Endothelial cell of umbilical vein (primary cell): Measurements from ENCODE around the gene EIF2B2. TPM values are rescaled to one million over a fixed set of nuclear protein-coding genes. Genes with fewer than 3 reads are reported as not detected.

Source experiments
- BruUV-seq: library from RNA; stranded (reverse); fragments of 400-500 nt; replicated peaks from 2 replicates; lab custom pipeline; 2021; lab: Mats Ljungman, UMichigan
- CTCF ChIA-PET: fragments of 300-600, 350-600 bp; sonication (Branson Sonifier 250); formaldehyde crosslinking; loops from one replicate; lab custom pipeline; 2021; ENCODE audit warnings: antibody characterized with exemption, inconsistent platforms; lab: Charles Lee
- POLR2A ChIA-PET: fragments of 300-600, 350-600 bp; sonication (Branson Sonifier 250); formaldehyde crosslinking; loops from one replicate; lab custom pipeline; 2021; ENCODE audit warnings: antibody characterized with exemption, inconsistent platforms; lab: Charles Lee
- DNase-seq: peaks from one replicate; pipeline ENCODE4 v3.0.0-alpha.2; 2011; ENCODE audit warnings: low read depth, low spot score
- FAIRE-seq: peaks from 2 replicates; lab custom pipeline; 2011; peaks lifted over from hg19 to GRCh38; lab: Jason Lieb, UNC
- H2AFZ ChIP-seq: 2 replicates; pipeline ENCODE4 v1.6.0; 2012; ENCODE audit warnings: low read depth, low read length, control low read depth, inconsistent platforms
- H3K27ac ChIP-seq: 2 replicates; pipeline ENCODE4 v1.5.1; 2011; ENCODE audit warnings: low read depth, mild to moderate bottlenecking, control low read depth, low read length, moderate library complexity; ENCODE audit not compliant: insufficient read depth
- H3K27me3 ChIP-seq, 2 experiments: 2 replicates each; pipeline versions ENCODE4 v1.6.0 to v1.6.1; 2011; ENCODE audit warnings: low read length in 2 of 2, mixed read lengths in 1 of 2; ENCODE audit not compliant: control insufficient read depth in 2 of 2, insufficient read depth in 2 of 2
- H3K36me3 ChIP-seq, 2 experiments: 2 replicates in 1 of 2; 3 replicates in 1 of 2; pipeline ENCODE4 v1.5.1; 2011; ENCODE audit warnings: low read length in 2 of 2, mild to moderate bottlenecking in 1 of 2, moderate library complexity in 1 of 2; ENCODE audit not compliant: control insufficient read depth in 2 of 2, insufficient read depth in 2 of 2; ENCODE audit errors: extremely low read depth in 1 of 2
- H3K4me1 ChIP-seq: 3 replicates; pipeline ENCODE4 v1.5.1; 2011; ENCODE audit warnings: mild to moderate bottlenecking, low read length; ENCODE audit not compliant: control insufficient read depth, insufficient read depth; ENCODE audit errors: extremely low read depth
- H3K4me2 ChIP-seq: 2 replicates; pipeline ENCODE4 v1.6.1; 2011; ENCODE audit warnings: low read length, control low read depth, mixed read lengths; ENCODE audit not compliant: insufficient read depth
- H3K4me3 ChIP-seq, 3 experiments: fragments of 200-600 bp in 1 of 3; sonication (generic), shearing (Covaris generic) in 1 of 3; replicated peaks in 1 of 3; 2 replicates each; pipeline ENCODE4 v1.5.1; 2011 to 2016; ENCODE audit warnings: control low read depth in 3 of 3, low read length in 3 of 3, mild to moderate bottlenecking in 2 of 3, inconsistent platforms in 1 of 3, low read depth in 1 of 3, moderate library complexity in 1 of 3; ENCODE audit not compliant: insufficient read depth in 1 of 3
- H3K79me2 ChIP-seq: 2 replicates; pipeline ENCODE4 v1.6.0; 2012; ENCODE audit warnings: low read length, inconsistent platforms; ENCODE audit not compliant: control insufficient read depth, insufficient read depth
- H3K9ac ChIP-seq: replicated peaks from 2 replicates; pipeline ENCODE3; 2011; ENCODE audit warnings: low read length, control low read depth; ENCODE audit not compliant: insufficient read depth; ENCODE audit errors: extremely low read depth
- H3K9me1 ChIP-seq: replicated peaks from 3 replicates; pipeline ENCODE4 v1.6.0; 2011; ENCODE audit warnings: mild to moderate bottlenecking, low read length; ENCODE audit not compliant: control insufficient read depth, insufficient read depth; ENCODE audit errors: extremely low read depth
- H3K9me3 ChIP-seq: replicated peaks from 2 replicates; pipeline ENCODE4 v1.5.1; 2012; ENCODE audit warnings: low read length, inconsistent platforms; ENCODE audit not compliant: control insufficient read depth, insufficient read depth
- H4K20me1 ChIP-seq: replicated peaks from 2 replicates; pipeline ENCODE3; 2011; ENCODE audit warnings: mild to moderate bottlenecking, low read length; ENCODE audit not compliant: control insufficient read depth, insufficient read depth; ENCODE audit errors: extremely low read depth
- EZH2 ChIP-seq: IDR thresholded peaks from 2 replicates; pipeline ENCODE4 v1.6.1; 2012; ENCODE audit warnings: borderline replicate concordance, low read depth, mild to moderate bottlenecking, moderate library complexity, low read length, inconsistent platforms; ENCODE audit not compliant: severe bottlenecking
- FOS ChIP-seq: IDR thresholded peaks from 2 replicates; pipeline ENCODE4 v1.6.1; 2011; ENCODE audit warnings: mild to moderate bottlenecking, low read length, moderate library complexity, borderline replicate concordance; ENCODE audit not compliant: insufficient read depth
- JUN ChIP-seq: IDR thresholded peaks from 2 replicates; pipeline ENCODE4 v1.6.1; 2011; ENCODE audit warnings: borderline replicate concordance, low read depth; ENCODE audit not compliant: insufficient read length, insufficient read depth
- MAX ChIP-seq: IDR thresholded peaks from 2 replicates; pipeline ENCODE4 v1.6.1; 2011; ENCODE audit not compliant: insufficient read depth, insufficient read length
- POLR2A ChIP-seq: IDR thresholded peaks from 2 replicates; pipeline ENCODE4 v1.6.1; 2012; ENCODE audit warnings: low read depth, mild to moderate bottlenecking, control low read depth, low read length
- POLR2AphosphoS5 ChIP-seq: IDR thresholded peaks from 2 replicates; pipeline ENCODE4 v1.6.1; 2012; ENCODE audit warnings: low read depth, mild to moderate bottlenecking, control low read depth, low read length, moderate library complexity; ENCODE audit not compliant: insufficient read depth
- dilution Hi-C: fragments of 300-500 bp; cut with MboI; formaldehyde crosslinking; loops from one replicate; pipeline ENCODE4 v1.15.0; 2019; ENCODE audit warnings: low sequenced_read_pairs; ENCODE audit not compliant: extremely low pct_ligation_motif_present
- intact Hi-C: fragments of 100-400 bp; cut with micrococcal nuclease; formaldehyde crosslinking; loops from one replicate; pipeline ENCODE4 v1.10.0; 2022
- polyA plus RNA-seq, 4 experiments: library from polyadenylated mRNA; depleted of rRNA in 3 of 4; stranded (reverse) in 3 of 4; unstranded in 1 of 4; fragments of >200 nt; gene quantifications; 2 replicates each; pipeline versions ENCODE4 v1.2.1 to v1.2.3, GENCODE V29; 2011 to 2012; ENCODE audit warnings: missing spikeins in 1 of 4
- total RNA-seq: library from RNA; stranded (reverse); gene quantifications from 2 replicates; pipeline ENCODE4 v1.2.3, GENCODE V29; 2021

Gene EIF2B2
- total and polyA plus RNA-seq, 2 donors (not counting 3 experiments of a cell fraction or from before 2014, with no cell fraction given): 97.0 to 143 TPM

- no peak for FAIRE-seq
- no peak overlapping the region for H3K4me2 ChIP-seq
- DNase-seq: no peak
- no peaks in the 10 kb centered on the region for H3K36me3 ChIP-seq
- dilution Hi-C loops (no loop called here), intact Hi-C loops (no loop called here)
- H3K9me3 ChIP-seq: no peaks in the 10 kb centered on the region
- BruUV-seq: no TSS peak
- H3K27ac ChIP-seq: no peak overlapping the region
- H3K9me1 ChIP-seq: no peaks in the 10 kb centered on the region
- no peaks in the 10 kb centered on the region for H3K27me3 ChIP-seq
- no peak overlapping the region for H3K4me3 ChIP-seq
- POLR2A ChIA-PET: no interaction called here
- no peaks in the 10 kb centered on the region for H4K20me1 ChIP-seq
- H2AFZ ChIP-seq: no peak overlapping the region
- TF ChIP-seq JUN (no peak), POLR2AphosphoS5 (no peak), FOS (no peak), EZH2 (no peak)
- CTCF ChIA-PET: interaction anchor here (1.2 to 3.4 kb wide), 2 partner anchors 9 to 44 kb away, joined by 3 to 20 read pairs; no protein-coding TSS in a partner anchor
- H3K4me1 ChIP-seq: peaks cover 55% of the 10 kb centered on the region
- H3K79me2 ChIP-seq: no peaks in the 10 kb centered on the region
- no peak overlapping the region for H3K9ac ChIP-seq
These were observed 24.2 kb upstream of the EIF2B2 start for GRCh38 chr14:74978416-74978947.

- Histone ChIP-seq H3K9ac (no peak overlapping the region), H3K27me3 (no peaks in the 10 kb centered on the region), H4K20me1 (no peaks in the 10 kb centered on the region), H2AFZ (no peak overlapping the region), H3K9me1 (no peaks in the 10 kb centered on the region), H3K9me3 (no peaks in the 10 kb centered on the region), H3K36me3 (no peaks in the 10 kb centered on the region), H3K27ac (no peak overlapping the region), H3K4me1 (peaks cover 52% of the 10 kb centered on the region), H3K4me2 (no peak overlapping the region), H3K4me3 (no peak overlapping the region), H3K79me2 (no peaks in the 10 kb centered on the region)
- intact Hi-C loops (loop anchor here (1.0 kb wide), 1 partner anchor 23 kb away; the partner anchor contains the start of gene EIF2B2), dilution Hi-C loops (no loop called here)
- no TSS peak for BruUV-seq
- CTCF ChIA-PET: interaction anchor here (0.7 to 3.4 kb wide), 7 partner anchors 9 to 44 kb away, joined by 3 to 20 read pairs (median 4); no protein-coding TSS in a partner anchor
- TF ChIP-seq POLR2A: no peak
- no peak for TF ChIP-seq MAX
- POLR2A ChIA-PET: interaction anchor here (2.6 kb wide), 1 partner anchor 24 kb away, joined by 19 read pairs; the partner anchor contains the start of gene PGF
- DNase-seq: no peak
- FAIRE-seq: peak; percentile 54
These were observed 23.7 kb upstream of the EIF2B2 start for GRCh38 chr14:74979029-74979428.
